Bronchial smooth muscle cell (primary cell): Measurements from ENCODE around the gene MYCN. TPM values are rescaled to one million over a fixed set of nuclear protein-coding genes. Genes with fewer than 3 reads are reported as not detected.

Experiments used
- total RNA-seq: library from RNA; depleted of rRNA; stranded (reverse); fragments of >200 nt; gene quantifications from 2 replicates; pipeline ENCODE4 v1.2.1, GENCODE V29; 2014

MYCN gene
- total RNA-seq, result not detected in 2 replicates

DNA sequence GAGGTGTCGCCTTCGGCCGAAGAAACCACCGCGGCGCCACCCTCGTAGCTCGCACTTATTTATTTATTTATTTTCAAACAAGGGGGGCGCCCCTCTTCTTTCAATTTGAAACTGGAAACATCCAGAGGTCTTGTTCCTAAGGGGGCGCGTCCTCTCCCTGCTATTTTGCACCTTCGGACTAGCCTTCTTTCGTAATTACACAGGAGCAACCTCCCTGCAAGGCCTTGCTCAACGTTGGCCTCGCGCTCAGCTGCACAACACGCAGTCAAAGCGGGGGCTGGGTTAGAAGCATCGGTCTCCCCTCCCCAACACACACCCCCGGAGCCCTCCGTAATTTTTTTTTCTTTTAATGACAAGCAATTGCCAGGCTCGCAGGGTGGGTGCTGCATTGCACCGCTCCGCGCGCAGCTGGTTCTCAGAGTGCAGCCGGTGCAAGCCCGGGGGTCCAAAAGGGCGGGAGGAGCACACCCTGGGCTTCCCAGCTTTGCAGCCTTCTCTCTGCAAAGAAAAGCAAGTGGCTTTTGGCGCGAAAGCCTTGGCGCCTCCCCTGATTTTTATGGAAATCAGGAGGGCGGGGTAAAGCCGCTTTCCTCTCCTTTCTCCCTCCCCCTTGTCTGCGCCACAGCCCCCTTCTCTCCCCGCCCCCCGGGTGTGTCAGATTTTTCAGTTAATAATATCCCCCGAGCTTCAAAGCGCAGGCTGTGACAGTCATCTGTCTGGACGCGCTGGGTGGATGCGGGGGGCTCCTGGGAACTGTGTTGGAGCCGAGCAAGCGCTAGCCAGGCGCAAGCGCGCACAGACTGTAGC, at the start of gene MYCN:
TSS of gene MYCN (plus strand) at position 697 of the 807 bp plus-strand sequence. CDS start 1,515 bp downstream, outside the sequence.

